Left ventricle myocardium inferior (tissue), 1 donor: ENCODE data around the gene CLSTN2. TPM values are rescaled to one million over a fixed set of nuclear protein-coding genes. Genes with fewer than 3 reads are reported as not detected.

Experiments used
- DNase-seq: peaks from one replicate; pipeline ENCODE4 v3.0.0-alpha.2; 2020
- H3K27ac ChIP-seq: fragments of 200-600 bp; replicated peaks from 2 replicates; pipeline ENCODE4 v1.8.0; 2021
- H3K27me3 ChIP-seq: fragments of 200-600 bp; 2 replicates; pipeline ENCODE4 v1.8.0; 2021; ENCODE audit warnings: low read depth
- H3K36me3 ChIP-seq: fragments of 200-600 bp; 2 replicates; pipeline ENCODE4 v1.8.0; 2021
- H3K4me1 ChIP-seq: fragments of 200-600 bp; 2 replicates; pipeline ENCODE4 v1.8.0; 2021
- H3K4me3 ChIP-seq: fragments of 200-600 bp; 2 replicates; pipeline ENCODE4 v1.8.0; 2021; ENCODE audit warnings: mild to moderate bottlenecking, moderate library complexity
- H3K9me3 ChIP-seq: fragments of 200-600 bp; replicated peaks from 2 replicates; pipeline ENCODE4 v1.8.0; 2021
- CTCF ChIP-seq: fragments of 200-600 bp; IDR thresholded peaks from 2 replicates; pipeline ENCODE4 v1.8.0; 2021; ENCODE audit warnings: antibody characterized with exemption, mild to moderate bottlenecking, borderline replicate concordance
- intact Hi-C: fragments of 100-400 bp; cut with micrococcal nuclease; formaldehyde crosslinking; loops from one replicate; pipeline ENCODE4 v1.11.0; 2022
- total RNA-seq: library from RNA; stranded (reverse); fragmentation: NEBNext Ultra II Directional; extraction: Animal tissue kit (Norgen Biotek cat#: 25700); gene quantifications from one replicate; pipeline ENCODE4 v1.2.1, GENCODE V29; 2021
- donor health status: DM: no; HTN: yes; CAD: no; lungs with severe emphysema.

CLSTN2 gene
- total RNA-seq, 1 donor from 2014 or later = 7.0 TPM

DNA sequence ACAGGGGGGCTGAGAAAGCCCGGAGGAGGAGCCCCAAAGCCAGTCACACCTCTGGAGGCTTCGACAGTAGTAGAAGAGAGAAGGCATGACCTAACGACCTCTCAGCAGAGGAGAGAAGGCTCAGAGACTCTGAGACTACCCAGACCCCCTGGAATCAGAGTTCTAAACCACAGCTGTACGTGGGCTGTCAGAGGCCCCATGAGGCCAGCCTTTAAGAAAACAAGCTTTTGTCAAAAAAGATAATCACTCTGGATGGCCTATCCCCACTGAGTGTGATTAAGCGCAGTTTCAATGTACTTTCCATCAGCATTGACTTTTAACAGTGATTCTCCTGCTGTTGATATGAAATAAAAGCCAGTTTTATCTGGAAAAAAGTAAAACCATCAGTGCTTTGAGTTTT lies 330.3 kb downstream of the CLSTN2 start:
- no peaks in the 10 kb centered on the region for H3K27me3 ChIP-seq
- no peak overlapping the region for H3K27ac ChIP-seq
- no peaks in the 10 kb centered on the region for H3K4me1 ChIP-seq
- DNase-seq = no peak
- no peaks in the 10 kb centered on the region for H3K36me3 ChIP-seq
- TF ChIP-seq CTCF = no peak
- no peaks in the 10 kb centered on the region for H3K9me3 ChIP-seq
- intact Hi-C loops = no loop called here
- H3K4me3 ChIP-seq = no peak overlapping the region

DNA sequence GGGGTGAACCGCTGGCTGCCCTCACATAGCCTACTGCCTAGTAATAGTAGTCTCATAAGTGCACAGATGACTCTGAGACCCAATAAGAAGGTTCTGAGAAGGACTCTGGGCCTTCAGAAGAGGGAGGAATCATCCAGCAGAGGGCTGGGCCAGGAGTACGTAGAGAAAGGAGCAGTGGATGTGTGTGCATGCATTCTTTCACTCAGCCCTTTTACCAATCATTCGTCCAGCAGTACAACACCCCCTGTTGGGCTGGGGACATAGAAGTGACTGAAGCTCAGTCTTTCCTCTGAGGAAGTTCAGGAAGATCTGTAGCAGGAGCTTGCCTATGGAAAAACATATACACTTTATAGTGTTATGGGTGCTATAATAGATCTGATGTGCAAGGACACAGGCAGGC lies 333.1 kb downstream of the CLSTN2 start:
- Histone ChIP-seq H3K36me3 (no peaks in the 10 kb centered on the region), H3K9me3 (no peaks in the 10 kb centered on the region), H3K4me1 (no peaks in the 10 kb centered on the region), H3K27me3 (peaks cover 6% of the 10 kb centered on the region), H3K27ac (no peak overlapping the region), H3K4me3 (no peak overlapping the region)
- TF ChIP-seq CTCF = no peak
- intact Hi-C loops = no loop called here
- DNase-seq = no peak

DNA sequence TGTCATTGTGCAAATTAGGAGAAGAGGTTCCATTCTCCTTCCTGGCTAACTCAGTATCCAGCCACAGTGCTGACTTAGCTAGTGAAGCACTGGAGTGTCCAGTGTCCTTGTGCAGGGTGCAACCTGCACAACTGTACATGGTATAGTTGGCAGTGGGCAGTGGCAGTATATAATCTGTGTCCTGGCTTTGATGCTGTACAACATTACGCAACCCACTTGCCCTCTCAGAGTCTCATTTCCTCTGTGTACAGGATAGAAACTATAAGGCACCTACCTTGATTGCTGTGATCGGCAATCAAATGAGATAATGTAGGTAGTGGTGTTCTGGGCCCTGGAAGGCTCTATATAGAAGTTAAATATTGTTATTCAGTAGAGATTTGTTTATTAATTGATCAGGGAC lies 333.6 kb downstream of the CLSTN2 start:
- no peak overlapping the region for H3K4me3 ChIP-seq
- no peaks in the 10 kb centered on the region for H3K36me3 ChIP-seq
- intact Hi-C loops = no loop called here
- no peaks in the 10 kb centered on the region for H3K9me3 ChIP-seq
- no peak for DNase-seq
- no peak overlapping the region for H3K27ac ChIP-seq
- peaks cover 6% of the 10 kb centered on the region for H3K27me3 ChIP-seq
- H3K4me1 ChIP-seq = no peaks in the 10 kb centered on the region
- no peak for TF ChIP-seq CTCF

GRCh38 chr3:140270329-140270728 lies 335.3 kb downstream of the CLSTN2 start:
- TF ChIP-seq CTCF = no peak
- Histone ChIP-seq H3K4me1 (no peaks in the 10 kb centered on the region), H3K27ac (no peak overlapping the region), H3K4me3 (no peak overlapping the region), H3K36me3 (no peaks in the 10 kb centered on the region), H3K9me3 (no peaks in the 10 kb centered on the region), H3K27me3 (peaks cover 16% of the 10 kb centered on the region)
- intact Hi-C loops = no loop called here
- no peak for DNase-seq

DNA sequence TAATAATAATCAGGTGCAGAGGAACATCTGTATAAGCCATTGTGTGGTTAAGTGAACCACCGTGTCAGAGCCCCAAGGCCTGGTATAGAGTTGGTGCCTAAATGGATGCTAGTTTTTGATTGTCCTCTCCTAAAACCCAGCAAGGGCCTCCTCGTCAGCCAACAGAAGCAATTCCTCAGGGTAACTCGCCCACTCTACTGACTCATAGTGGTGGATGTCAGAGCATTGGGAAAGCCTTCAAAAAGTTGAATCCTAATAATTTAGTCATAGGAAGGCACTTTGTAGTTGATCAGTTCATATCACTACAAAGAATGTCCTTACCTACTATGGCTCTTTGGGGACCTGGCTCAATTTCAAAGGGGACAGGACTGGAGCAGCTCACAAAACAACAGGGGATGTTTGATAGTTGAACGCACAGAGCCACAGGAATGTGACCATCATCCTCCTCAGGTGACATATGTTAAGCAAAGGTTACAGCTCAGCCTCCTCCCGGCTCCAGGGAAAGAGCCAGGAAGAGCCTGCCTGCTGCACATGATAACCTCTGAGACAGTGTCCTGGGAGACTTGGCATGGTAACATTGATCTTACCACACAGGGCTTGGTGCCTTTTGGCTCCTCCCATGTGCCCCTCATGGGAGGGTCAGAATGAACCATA lies 338.7 kb downstream of the CLSTN2 start:
- DNase-seq = no peak
- no peaks in the 10 kb centered on the region for H3K36me3 ChIP-seq
- H3K4me1 ChIP-seq = no peaks in the 10 kb centered on the region
- TF ChIP-seq CTCF = no peak
- no peak overlapping the region for H3K4me3 ChIP-seq
- peaks cover 20% of the 10 kb centered on the region for H3K27me3 ChIP-seq
- intact Hi-C loops = no loop called here
- H3K27ac ChIP-seq = no peak overlapping the region
- no peaks in the 10 kb centered on the region for H3K9me3 ChIP-seq
